ENCODE results near the gene CLK1.
"Not testable (repeated sequence)": the region's sequence is repeated elsewhere in the genome, so short reads cannot be mapped to it uniquely, and the experiment has no call there.

CLK1 gene

DNA sequence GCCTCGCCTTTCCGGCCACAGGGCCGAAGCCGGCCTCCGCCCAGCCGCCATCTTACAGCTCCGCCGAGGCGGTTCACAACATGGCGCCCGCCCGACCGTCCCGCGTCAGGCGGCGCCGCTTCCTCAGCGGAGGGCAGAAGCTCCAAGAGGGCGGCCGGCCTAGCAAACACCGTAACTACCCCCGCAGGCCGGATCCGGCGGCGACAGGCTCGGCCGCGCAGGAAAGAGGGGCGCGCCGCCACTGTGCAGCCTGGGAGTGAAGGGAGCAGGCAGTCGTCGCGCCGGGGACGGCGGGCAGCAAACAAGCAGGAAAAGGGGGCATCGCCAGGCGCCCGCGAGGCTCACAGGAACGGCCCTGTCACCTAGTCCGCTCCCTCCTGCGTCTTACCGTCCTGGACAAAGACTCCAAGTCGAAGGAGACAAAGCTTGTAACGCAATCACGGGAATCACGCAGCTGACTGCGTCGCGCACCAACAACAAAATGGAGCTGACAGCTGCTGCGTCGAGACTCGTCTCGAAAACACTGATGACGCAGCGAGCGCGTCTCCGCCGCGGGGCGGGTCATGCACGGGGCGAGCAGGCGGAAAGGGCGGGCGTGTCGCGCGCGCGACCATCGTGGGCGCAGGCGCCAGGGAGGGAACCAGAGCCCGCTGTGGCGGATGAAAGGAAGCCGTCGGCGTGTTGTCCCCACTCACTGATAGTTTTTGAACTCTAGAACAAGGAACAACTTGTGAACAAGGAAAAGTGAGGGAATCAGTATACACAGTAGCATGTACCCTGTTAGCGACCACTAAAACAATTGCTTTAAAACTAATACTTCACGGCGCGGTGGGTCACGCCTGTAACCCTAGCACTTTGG, at the start of gene CLK1:
Gene CLK1 (minus strand): TSS at position 483 of the 859 bp plus-strand sequence. CDS start 2,796 bp downstream, outside the sequence.
- peak; percentile 94 for DNase-seq (ENCODE audit: low spot score)
- Mint-ChIP-seq H3K27ac (peak within 1 kb of the TSS; percentile 95), H3K36me3 (ENCODE audit: low read depth) (peaks cover 52% of the 10 kb centered on the region), H3K9me3 (no peaks in the 10 kb centered on the region), H3K4me1 (ENCODE audit: low read depth) (peaks cover 27% of the 10 kb centered on the region), H3K27me3 (ENCODE audit: low read depth) (no peaks in the 10 kb centered on the region), H3K4me3 (peak within 1 kb of the TSS; percentile 95)

GRCh38 chr2:200913654-200914053, 49.2 kb upstream of the CLK1 start:
- DNase-seq (ENCODE audit: low spot score) = no peak
- Mint-ChIP-seq H3K27me3 (ENCODE audit: low read depth) (no peaks in the 10 kb centered on the region), H3K4me1 (ENCODE audit: low read depth) (peaks cover 2% of the 10 kb centered on the region), H3K27ac (peak overlapping the region; percentile 7), H3K9me3 (no peaks in the 10 kb centered on the region), H3K4me3 (no peak overlapping the region), H3K36me3 (ENCODE audit: low read depth) (peaks cover 49% of the 10 kb centered on the region)

GRCh38 chr2:200909958-200910357, 45.5 kb upstream of the CLK1 start:
- DNase-seq (ENCODE audit: low spot score) = no peak
- Mint-ChIP-seq H3K27ac (no peak overlapping the region), H3K4me3 (no peak overlapping the region), H3K9me3 (no peaks in the 10 kb centered on the region), H3K4me1 (ENCODE audit: low read depth) (peaks cover 6% of the 10 kb centered on the region), H3K27me3 (ENCODE audit: low read depth) (no peaks in the 10 kb centered on the region), H3K36me3 (ENCODE audit: low read depth) (peaks cover 41% of the 10 kb centered on the region)

DNA sequence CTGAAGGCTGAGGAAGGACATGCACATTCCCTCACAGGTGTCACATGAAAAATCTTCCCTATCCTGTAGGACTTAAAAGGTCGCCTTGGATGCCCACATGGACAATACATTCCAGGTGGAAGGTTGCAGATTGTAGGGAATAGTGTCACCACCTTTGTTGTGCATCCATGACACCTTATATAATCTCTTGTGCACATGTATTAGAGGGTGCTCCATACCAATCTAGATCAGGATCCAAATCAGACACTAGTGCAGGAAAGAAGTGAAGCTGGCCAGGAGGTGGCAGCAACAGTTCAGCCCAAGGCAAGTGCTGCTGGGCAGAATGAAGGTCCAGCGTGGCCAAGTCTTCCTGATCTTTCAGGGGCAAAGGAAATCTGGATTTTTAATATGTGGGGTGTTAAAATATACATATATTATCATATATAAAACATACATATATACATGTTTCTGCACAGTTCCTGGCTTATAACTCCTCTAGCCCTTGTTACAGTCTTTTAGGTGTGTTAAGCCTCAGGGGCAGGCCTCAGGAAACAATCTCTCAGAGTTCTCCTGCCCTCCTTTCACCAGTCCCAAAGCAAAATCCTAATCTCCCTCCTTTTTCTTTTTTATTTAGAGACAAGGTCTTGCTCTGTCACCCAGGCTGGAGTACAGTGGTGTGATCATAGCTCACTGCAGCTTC, 41.3 kb upstream of the CLK1 start:
- DNase-seq (ENCODE audit: low spot score) = peak; percentile 39
- Mint-ChIP-seq H3K9me3 (no peaks in the 10 kb centered on the region), H3K4me3 (no peak overlapping the region), H3K36me3 (ENCODE audit: low read depth) (peaks cover 27% of the 10 kb centered on the region), H3K27ac (peak overlapping the region; percentile 21), H3K4me1 (ENCODE audit: low read depth) (peaks cover 11% of the 10 kb centered on the region), H3K27me3 (ENCODE audit: low read depth) (no peaks in the 10 kb centered on the region)

- Mint-ChIP-seq H3K27ac (peak overlapping the region; percentile 75), H3K36me3 (ENCODE audit: low read depth) (peaks cover 34% of the 10 kb centered on the region), H3K9me3 (no peaks in the 10 kb centered on the region), H3K4me3 (no peak overlapping the region), H3K4me1 (ENCODE audit: low read depth) (peaks cover 11% of the 10 kb centered on the region), H3K27me3 (ENCODE audit: low read depth) (no peaks in the 10 kb centered on the region)
- DNase-seq (ENCODE audit: low spot score) = peak; percentile 75
Measured at GRCh38 chr2:200901459-200902072, 37.1 kb upstream of the CLK1 start.

DNA sequence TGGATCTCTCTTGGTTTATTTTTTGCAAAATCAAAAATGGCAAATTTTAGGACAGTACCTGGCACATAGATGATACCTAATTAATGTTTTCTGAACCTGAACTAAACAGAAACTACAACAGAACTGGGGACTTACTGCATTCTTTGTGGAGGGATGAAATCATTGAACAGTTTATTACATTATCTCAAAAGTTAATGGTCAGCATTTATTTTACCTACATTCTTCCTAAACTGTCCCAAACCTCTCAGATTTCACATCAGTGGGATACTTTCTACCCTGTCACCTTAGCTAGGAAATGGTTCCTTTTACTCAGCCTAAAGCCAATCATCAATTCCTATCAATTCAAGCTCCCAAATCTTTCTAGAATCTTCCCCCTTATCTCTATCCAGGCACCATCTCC, 35.0 kb upstream of the CLK1 start:
- no peak overlapping the region for H3K4me3 Mint-ChIP-seq
- no peak overlapping the region for H3K27ac Mint-ChIP-seq
- no peaks in the 10 kb centered on the region for H3K27me3 Mint-ChIP-seq (ENCODE audit: low read depth)
- H3K9me3 Mint-ChIP-seq = no peaks in the 10 kb centered on the region
- peaks cover 7% of the 10 kb centered on the region for H3K4me1 Mint-ChIP-seq (ENCODE audit: low read depth)
- H3K36me3 Mint-ChIP-seq (ENCODE audit: low read depth) = peaks cover 39% of the 10 kb centered on the region
- DNase-seq (ENCODE audit: low spot score) = no peak

GRCh38 chr2:200888704-200889625, 24.5 kb upstream of the CLK1 start, which contains the start of the genes NIF3L1 and PPIL3:
Gene NIF3L1 (plus strand): TSS chr2:200889371. CDS start chr2:200891944, 2,573 bp downstream.
Gene PPIL3 (minus strand): TSS chr2:200889077. CDS start chr2:200887615, 1,462 bp downstream.
- Mint-ChIP-seq H3K27me3 (ENCODE audit: low read depth) (no peaks in the 10 kb centered on the region), H3K27ac (peak within 1 kb of the TSS; percentile 99)

GRCh38 chr2:200881715-200882249, 17.3 kb upstream of the CLK1 start:
- Mint-ChIP-seq H3K36me3 (ENCODE audit: low read depth) (peaks cover 49% of the 10 kb centered on the region), H3K4me1 (ENCODE audit: low read depth) (peaks cover 24% of the 10 kb centered on the region)
- H3K4me3 Mint-ChIP-seq; H3K9me3 Mint-ChIP-seq; H3K27ac Mint-ChIP-seq; DNase-seq (ENCODE audit: low spot score); H3K27me3 Mint-ChIP-seq (ENCODE audit: low read depth): not testable (repeated sequence)

More at GRCh38 chr2:200888704-200889625, 24.5 kb upstream of the CLK1 start, which contains the start of the genes NIF3L1 and PPIL3:
- peak; percentile 98 for DNase-seq (ENCODE audit: low spot score)
- Mint-ChIP-seq H3K36me3 (ENCODE audit: low read depth) (peaks cover 34% of the 10 kb centered on the region), H3K4me3 (peak within 1 kb of the TSS; percentile 97), H3K9me3 (no peaks in the 10 kb centered on the region), H3K4me1 (ENCODE audit: low read depth) (peaks cover 45% of the 10 kb centered on the region)

DNA sequence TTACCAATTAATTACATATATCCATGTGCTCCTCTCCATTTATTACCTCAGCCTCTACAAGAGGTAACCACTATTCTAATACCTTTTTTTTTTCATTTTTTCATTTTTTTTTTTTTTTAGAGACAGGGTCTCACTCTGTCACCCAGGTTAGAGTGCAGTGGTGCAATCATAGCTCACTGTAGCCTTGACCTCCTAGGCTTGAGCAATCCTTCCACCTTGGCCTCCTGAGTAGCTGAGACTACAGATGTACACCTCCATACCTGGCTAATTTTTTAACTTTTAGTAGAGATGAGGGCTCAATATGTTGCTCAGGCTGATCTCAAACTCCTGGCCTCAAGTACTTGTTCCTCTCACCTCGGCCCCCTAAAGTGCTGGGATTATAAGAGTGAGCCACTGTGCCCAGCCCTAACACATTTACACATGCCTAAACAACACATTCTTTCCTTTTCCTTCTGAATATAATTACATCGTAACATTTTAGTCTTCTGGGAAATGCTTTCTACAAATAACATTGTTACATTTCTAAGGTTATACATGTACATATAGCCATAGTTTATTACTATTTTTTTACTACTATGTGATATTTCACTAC, 13.9 kb upstream of the CLK1 start:
- H3K27ac Mint-ChIP-seq = no peak overlapping the region

GRCh38 chr2:200877443-200877842, 13.0 kb upstream of the CLK1 start:
- no peak for DNase-seq (ENCODE audit: low spot score)
- Mint-ChIP-seq H3K9me3 (no peaks in the 10 kb centered on the region), H3K27ac (no peak overlapping the region), H3K27me3 (ENCODE audit: low read depth) (no peaks in the 10 kb centered on the region), H3K4me3 (no peak overlapping the region), H3K36me3 (ENCODE audit: low read depth) (peaks cover 53% of the 10 kb centered on the region), H3K4me1 (ENCODE audit: low read depth) (peaks cover 11% of the 10 kb centered on the region)

More for the DNA sequence above, 13.9 kb upstream of the CLK1 start:
- Mint-ChIP-seq H3K4me1 (ENCODE audit: low read depth) (peaks cover 11% of the 10 kb centered on the region), H3K36me3 (ENCODE audit: low read depth) (peaks cover 51% of the 10 kb centered on the region), H3K27me3 (ENCODE audit: low read depth) (no peaks in the 10 kb centered on the region), H3K4me3 (no peak overlapping the region), H3K9me3 (no peaks in the 10 kb centered on the region)
- DNase-seq (ENCODE audit: low spot score) = no peak

DNA sequence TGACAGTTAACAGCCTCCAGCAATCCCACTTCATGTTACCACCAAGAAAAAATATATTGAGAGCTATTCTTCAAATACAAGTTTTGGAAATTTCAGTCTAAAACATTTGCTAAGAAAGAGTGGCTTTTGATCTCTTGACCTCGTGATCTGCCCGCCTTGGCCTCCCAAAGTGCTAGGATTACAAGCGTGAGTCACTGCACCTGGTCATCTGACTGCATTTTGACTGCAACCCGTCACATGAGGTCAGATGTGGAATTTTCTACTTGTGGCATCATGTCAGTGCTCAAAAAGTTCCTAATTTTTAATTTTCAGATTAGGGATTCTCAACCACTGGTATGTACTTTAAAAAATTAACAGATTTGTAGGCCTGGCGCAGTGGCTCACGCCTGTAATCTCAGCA, 9.1 kb upstream of the CLK1 start:
- no peak for DNase-seq (ENCODE audit: low spot score)
- no peaks in the 10 kb centered on the region for H3K27me3 Mint-ChIP-seq (ENCODE audit: low read depth)
- peaks cover 49% of the 10 kb centered on the region for H3K36me3 Mint-ChIP-seq (ENCODE audit: low read depth)
- H3K4me1 Mint-ChIP-seq (ENCODE audit: low read depth) = peaks cover 12% of the 10 kb centered on the region
- no peaks in the 10 kb centered on the region for H3K9me3 Mint-ChIP-seq
- no peak overlapping the region for H3K4me3 Mint-ChIP-seq
- no peak overlapping the region for H3K27ac Mint-ChIP-seq

GRCh38 chr2:200871151-200871550, 6.7 kb upstream of the CLK1 start:
- Mint-ChIP-seq H3K27ac (no peak overlapping the region), H3K4me1 (ENCODE audit: low read depth) (peaks cover 9% of the 10 kb centered on the region), H3K27me3 (ENCODE audit: low read depth) (no peaks in the 10 kb centered on the region), H3K36me3 (ENCODE audit: low read depth) (peaks cover 45% of the 10 kb centered on the region), H3K9me3 (no peaks in the 10 kb centered on the region), H3K4me3 (no peak overlapping the region)
- DNase-seq (ENCODE audit: low spot score) = no peak

All from T-helper 2 cell treated with Interferon-gamma antibody and Interleukin-4, amounts not matched to agents 5 μg/mL and 100 μg/mL, for 36 hours (primary cell).